IPS-18a (cell line): ENCODE measurements around the gene GTF3C1.
"Not testable (repeated sequence)": the region's sequence is repeated elsewhere in the genome, so short reads cannot be mapped to it uniquely, and the experiment has no call there.

Experiments used
- H3K27ac ChIP-seq: one replicate; pipeline ENCODE4 v1.5.1; 2013; ENCODE audit warnings: low read length
- H3K27me3 ChIP-seq: one replicate; pipeline ENCODE4 v1.6.1; 2013; ENCODE audit warnings: mild to moderate bottlenecking, low read length; ENCODE audit not compliant: control insufficient read depth, insufficient read depth
- H3K36me3 ChIP-seq: one replicate; pipeline ENCODE4 v1.6.1; 2013; ENCODE audit warnings: low read depth, low read length; ENCODE audit not compliant: control insufficient read depth
- H3K4me1 ChIP-seq: one replicate; pipeline ENCODE4 v1.6.1; 2013; ENCODE audit warnings: low read depth, low read length; ENCODE audit not compliant: control insufficient read depth
- H3K4me3 ChIP-seq: one replicate; pipeline ENCODE4 v1.5.1; 2013; ENCODE audit warnings: low read length
- H3K9ac ChIP-seq: one replicate; pipeline ENCODE4 v1.6.1; 2013; ENCODE audit warnings: mild to moderate bottlenecking, low read length, moderate library complexity
- H3K9me3 ChIP-seq: one replicate; pipeline ENCODE4 v1.6.1; 2013; ENCODE audit warnings: low read depth, low read length; ENCODE audit not compliant: control insufficient read depth

The GTF3C1 gene

DNA sequence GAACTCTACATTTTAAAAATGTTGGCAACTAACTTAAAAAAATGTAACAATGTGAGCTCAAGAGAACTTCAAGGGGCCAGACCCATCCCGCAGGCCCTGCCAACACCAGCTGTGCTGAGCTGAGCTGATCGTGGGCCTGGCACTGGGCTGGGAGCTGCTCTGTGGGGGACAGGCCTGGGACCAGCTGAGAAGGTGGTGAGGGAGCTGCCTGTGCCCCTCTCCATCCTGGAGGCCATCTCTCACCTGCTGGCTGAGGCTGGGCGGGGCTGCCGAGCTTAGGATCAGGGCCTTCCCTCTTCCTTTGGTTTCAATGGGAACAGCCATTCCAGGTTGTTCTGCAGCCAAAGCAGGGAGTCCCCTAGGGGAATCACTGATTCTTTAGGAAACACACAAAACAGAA, 89.5 kb downstream of the GTF3C1 start:
- Histone ChIP-seq H3K27ac (no peak overlapping the region), H3K9me3 (no peaks in the 10 kb centered on the region), H3K9ac (no peak overlapping the region), H3K4me3 (no peak overlapping the region), H3K27me3 (no peaks in the 10 kb centered on the region), H3K4me1 (no peaks in the 10 kb centered on the region), H3K36me3 (peaks cover 50% of the 10 kb centered on the region)

DNA sequence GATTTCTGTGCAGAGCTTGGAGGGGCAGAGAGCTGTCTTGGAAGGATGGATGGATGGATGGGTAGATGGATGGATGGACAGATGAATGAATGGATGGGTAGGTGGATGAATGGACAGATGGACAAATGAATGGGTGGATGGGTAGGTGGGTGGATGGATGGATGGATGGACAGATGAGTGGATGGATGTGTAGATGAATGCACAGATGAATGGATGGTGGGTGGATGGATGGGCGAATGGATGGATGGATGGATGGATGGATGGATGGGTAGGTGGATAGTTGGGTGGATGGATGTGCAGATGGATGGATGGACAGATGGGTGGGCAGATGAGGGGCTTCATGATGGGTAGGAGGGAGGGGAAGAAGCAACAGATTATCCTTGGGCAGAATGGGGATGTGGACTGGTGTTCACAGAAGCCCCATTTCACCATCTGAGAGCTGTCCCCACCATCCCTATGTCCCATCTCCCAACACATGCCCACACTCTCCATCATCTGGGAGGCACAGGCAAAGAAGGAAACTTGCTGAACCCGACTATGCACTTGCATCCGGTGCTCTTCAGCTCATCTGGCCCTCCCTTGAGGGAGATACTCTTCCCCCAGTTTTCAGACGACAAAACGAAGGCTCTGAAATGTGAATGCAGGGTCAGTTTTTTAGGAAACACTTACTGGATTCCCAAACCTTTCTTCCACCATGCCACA, 90.6 kb downstream of the GTF3C1 start:
- H3K27me3 ChIP-seq, result no peaks in the 10 kb centered on the region
- H3K4me1 ChIP-seq, result no peaks in the 10 kb centered on the region
- peaks cover 39% of the 10 kb centered on the region for H3K36me3 ChIP-seq
- H3K9ac ChIP-seq, result no peak overlapping the region
- no peaks in the 10 kb centered on the region for H3K9me3 ChIP-seq
- no peak overlapping the region for H3K4me3 ChIP-seq
- H3K27ac ChIP-seq, result no peak overlapping the region

DNA sequence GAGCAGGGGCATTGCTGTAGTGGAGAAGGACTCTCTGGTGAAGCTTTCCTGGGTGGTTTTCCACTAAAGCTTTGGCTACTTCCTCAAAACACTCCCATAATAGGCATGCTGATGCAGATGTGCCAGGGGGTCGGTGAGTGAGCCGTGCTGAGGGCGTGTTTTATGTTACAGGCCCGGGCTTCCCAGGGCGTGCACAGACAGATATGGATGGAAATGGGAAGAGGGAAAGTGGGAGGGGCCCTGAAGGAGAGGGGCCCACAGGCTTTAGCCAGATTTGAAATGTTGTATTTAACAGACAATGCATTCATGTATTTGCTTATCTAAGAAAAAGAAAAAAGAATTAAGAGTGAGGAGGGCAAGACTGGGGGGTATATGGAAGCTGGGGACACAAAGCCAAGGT, 91.5 kb downstream of the GTF3C1 start:
- Histone ChIP-seq H3K9ac (no peak overlapping the region), H3K9me3 (no peaks in the 10 kb centered on the region), H3K27me3 (no peaks in the 10 kb centered on the region), H3K27ac (no peak overlapping the region), H3K36me3 (peaks cover 34% of the 10 kb centered on the region), H3K4me1 (no peaks in the 10 kb centered on the region), H3K4me3 (no peak overlapping the region)

DNA sequence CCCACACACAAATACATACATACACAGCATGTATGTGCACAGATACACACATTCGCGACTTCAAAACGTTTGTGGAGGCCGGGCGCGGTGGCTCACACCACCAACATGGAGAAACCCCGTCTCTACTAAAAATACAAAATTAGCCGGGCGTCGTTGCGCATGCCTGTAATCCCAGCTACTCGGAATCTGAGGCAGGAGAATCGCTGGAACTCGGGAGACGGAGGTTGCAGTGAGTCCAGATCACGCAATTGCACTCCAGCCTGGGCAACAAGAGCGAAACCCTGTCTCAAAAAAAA, 92.2 kb downstream of the GTF3C1 start:
- H3K4me3 ChIP-seq, H3K4me1 ChIP-seq, H3K27ac ChIP-seq, H3K27me3 ChIP-seq, H3K9ac ChIP-seq, H3K9me3 ChIP-seq: not testable (repeated sequence)
- H3K36me3 ChIP-seq, result peaks cover 27% of the 10 kb centered on the region

DNA sequence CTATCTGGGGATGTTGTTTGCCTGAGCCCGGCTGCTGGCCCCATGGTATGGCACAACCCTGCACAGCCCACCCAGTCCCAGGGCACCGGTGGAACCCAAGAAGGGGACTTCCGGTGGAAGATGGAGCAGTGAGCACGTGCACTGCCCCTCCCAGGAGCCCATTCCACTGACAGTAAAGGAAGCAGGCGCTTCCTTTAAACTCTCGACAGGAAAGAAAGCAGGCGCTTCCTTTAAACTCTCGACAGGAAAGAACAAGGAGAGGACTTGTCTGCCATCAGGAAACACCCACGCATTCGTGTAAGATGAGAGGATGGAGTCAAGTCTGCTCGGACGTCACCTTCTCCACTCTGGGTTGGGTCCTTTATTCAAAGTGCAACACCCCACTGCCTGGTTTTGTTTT, 94.0 kb downstream of the GTF3C1 start:
- Histone ChIP-seq H3K36me3 (peaks cover 8% of the 10 kb centered on the region), H3K27ac (no peak overlapping the region), H3K4me1 (no peaks in the 10 kb centered on the region), H3K4me3 (no peak overlapping the region), H3K9ac (no peak overlapping the region), H3K27me3 (no peaks in the 10 kb centered on the region), H3K9me3 (no peaks in the 10 kb centered on the region)

DNA sequence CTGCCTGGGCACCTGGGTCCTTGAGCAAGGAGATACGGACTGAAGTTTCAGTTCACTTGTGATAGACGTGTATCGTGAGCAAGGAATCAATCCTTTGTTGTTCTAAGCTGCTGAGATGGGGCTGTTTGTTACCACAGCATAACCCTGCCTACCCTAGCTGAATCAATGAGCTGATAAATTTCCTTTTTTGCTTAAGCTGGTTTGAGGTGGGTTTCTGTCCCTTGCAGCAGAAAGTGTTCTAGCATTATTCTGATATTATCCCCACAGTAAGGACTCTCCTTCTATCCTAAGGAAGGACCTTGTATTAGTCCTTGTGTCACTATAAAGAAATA, 96.3 kb downstream of the GTF3C1 start:
- Histone ChIP-seq H3K4me1 (no peaks in the 10 kb centered on the region), H3K9ac (no peak overlapping the region), H3K9me3 (no peaks in the 10 kb centered on the region), H3K36me3 (no peaks in the 10 kb centered on the region), H3K27ac (no peak overlapping the region), H3K27me3 (no peaks in the 10 kb centered on the region), H3K4me3 (no peak overlapping the region)

DNA sequence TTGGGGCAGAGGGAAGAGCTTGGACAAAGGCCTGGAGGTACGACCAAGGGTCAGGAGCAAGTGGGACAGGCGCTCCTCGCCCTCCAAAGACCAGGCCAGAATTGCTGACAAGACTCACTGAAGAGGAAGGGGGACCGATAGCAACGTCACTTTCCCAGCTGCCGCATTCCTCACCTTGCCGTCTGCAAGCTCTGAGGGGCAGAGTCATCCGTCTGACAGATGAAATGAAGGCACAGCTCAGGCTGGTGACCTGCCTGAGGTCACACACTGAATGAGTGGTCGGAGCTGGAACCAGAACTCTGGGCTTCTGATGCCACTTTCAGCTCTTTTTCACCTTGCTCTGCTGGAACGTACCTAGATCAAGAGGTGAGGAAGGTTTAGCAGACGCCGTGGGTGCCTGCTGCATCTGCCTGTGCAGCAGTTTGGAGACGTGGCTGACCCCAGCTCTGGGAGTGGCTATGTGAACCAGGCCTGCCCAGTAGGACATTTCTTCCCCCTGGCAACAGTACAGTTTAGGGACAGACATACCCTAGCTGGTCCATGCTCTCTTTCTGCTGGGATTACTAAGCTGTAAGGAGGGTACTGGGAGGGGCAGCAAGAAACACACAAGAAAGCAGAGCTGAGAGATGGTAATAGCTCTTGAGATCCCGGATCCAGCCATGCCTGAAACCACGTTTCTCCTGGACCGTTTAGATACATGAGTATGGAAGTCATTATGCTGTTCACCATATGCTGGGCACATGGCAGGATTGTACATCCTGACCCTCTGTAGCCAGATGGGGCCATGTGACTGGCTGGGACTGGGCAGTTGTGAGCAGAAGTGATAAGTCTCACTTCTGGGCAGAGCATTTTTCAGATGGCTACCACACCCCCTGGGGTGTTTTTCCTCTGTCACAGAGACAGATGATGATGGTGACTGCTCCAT, 96.9 kb downstream of the GTF3C1 start:
- H3K4me3 ChIP-seq, result no peak overlapping the region
- H3K27me3 ChIP-seq, result no peaks in the 10 kb centered on the region
- no peaks in the 10 kb centered on the region for H3K4me1 ChIP-seq
- H3K9me3 ChIP-seq, result no peaks in the 10 kb centered on the region
- no peaks in the 10 kb centered on the region for H3K36me3 ChIP-seq
- no peak overlapping the region for H3K27ac ChIP-seq
- H3K9ac ChIP-seq, result no peak overlapping the region

DNA sequence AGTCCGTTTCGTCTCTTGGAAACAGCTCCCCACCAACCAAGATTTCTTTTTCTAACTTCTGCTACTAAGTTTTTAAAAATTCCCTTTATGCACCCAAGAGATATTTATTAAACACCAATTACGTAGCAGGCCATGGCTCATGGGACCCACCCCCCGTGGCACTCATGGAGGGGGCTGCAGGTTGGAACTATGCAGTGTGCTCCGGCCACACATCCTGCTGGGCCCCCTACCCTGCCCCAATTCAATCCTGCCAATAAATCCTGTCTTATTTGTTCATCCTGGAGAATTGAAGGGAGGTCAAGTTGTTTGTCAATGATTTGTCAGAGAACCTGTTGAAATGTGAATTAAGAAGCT, 99.5 kb downstream of the GTF3C1 start:
- Histone ChIP-seq H3K9me3 (no peaks in the 10 kb centered on the region), H3K9ac (no peak overlapping the region), H3K36me3 (no peaks in the 10 kb centered on the region), H3K4me3 (no peak overlapping the region), H3K4me1 (no peaks in the 10 kb centered on the region), H3K27ac (no peak overlapping the region), H3K27me3 (no peaks in the 10 kb centered on the region)

DNA sequence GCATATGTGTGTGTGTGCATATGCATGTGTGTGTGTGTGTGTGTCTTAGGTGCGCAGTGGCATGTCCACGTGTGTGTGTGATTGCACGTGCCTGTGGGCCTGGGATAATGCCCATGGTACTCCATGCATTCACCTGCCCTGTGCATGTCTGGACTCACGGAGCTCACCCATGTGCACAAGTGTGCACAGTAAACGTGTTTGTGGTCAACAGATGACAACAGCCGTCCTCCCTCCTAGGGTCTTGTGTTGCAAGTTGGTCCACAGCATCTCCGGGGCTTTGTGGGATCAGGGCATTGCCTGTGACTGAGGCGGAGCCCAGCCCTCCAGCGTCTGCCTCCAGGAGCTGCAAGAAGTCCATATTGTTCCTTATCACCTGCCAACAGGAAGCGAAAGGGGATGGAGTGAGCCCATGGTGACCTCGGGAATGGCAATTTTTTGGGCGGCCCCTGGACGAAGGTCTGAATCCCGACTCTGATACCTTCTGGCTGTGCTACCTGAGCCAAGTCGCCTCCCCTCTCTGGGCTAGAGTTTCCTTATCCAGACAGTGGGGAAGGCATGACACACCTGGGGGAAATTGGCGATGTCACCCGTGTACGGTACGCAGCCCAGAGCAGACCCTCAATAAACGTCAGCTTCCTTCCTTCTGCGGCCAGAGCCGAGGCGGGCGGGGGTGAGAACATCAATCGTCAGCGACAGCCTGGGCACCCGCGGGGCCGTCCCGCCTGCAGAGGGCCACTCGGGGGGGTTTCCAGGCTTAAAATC, 100.1 kb downstream of the GTF3C1 start:
- no peaks in the 10 kb centered on the region for H3K4me1 ChIP-seq

DNA sequence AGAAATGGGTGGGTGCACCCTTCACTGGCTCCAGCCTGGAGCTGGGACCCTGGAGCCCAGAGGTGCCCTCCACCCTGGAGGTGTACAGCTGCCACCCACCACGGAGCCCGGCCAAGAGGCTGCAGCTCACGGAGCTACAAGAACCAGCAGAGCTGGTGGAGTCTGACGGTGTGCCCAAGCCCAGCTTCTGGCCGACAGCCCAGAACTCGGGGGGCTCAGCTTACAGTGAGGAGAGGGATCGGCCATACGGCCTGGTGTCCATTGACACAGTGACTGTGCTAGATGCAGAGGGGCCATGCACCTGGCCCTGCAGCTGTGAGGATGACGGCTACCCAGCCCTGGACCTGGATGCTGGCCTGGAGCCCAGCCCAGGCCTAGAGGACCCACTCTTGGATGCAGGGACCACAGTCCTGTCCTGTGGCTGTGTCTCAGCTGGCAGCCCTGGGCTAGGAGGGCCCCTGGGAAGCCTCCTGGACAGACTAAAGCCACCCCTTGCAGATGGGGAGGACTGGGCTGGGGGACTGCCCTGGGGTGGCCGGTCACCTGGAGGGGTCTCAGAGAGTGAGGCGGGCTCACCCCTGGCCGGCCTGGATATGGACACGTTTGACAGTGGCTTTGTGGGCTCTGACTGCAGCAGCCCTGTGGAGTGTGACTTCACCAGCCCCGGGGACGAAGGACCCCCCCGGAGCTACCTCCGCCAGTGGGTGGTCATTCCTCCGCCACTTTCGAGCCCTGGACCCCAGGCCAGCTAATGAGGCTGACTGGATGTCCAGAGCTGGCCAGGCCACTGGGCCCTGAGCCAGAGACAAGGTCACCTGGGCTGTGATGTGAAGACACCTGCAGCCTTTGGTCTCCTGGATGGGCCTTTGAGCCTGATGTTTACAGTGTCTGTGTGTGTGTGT, 100.9 kb downstream of the GTF3C1 start:
- no peaks in the 10 kb centered on the region for H3K4me1 ChIP-seq
- H3K4me3 ChIP-seq, result no peak overlapping the region
- H3K9me3 ChIP-seq, result peaks cover 11% of the 10 kb centered on the region
- no peaks in the 10 kb centered on the region for H3K27me3 ChIP-seq
- no peaks in the 10 kb centered on the region for H3K36me3 ChIP-seq
- H3K9ac ChIP-seq, result no peak overlapping the region
- H3K27ac ChIP-seq, result no peak overlapping the region

More for the DNA sequence above, 100.1 kb downstream of the GTF3C1 start:
- peaks cover 3% of the 10 kb centered on the region for H3K9me3 ChIP-seq
- no peak overlapping the region for H3K4me3 ChIP-seq
- H3K27ac ChIP-seq, result no peak overlapping the region
- no peak overlapping the region for H3K9ac ChIP-seq
- H3K27me3 ChIP-seq, result no peaks in the 10 kb centered on the region
- H3K36me3 ChIP-seq, result no peaks in the 10 kb centered on the region

DNA sequence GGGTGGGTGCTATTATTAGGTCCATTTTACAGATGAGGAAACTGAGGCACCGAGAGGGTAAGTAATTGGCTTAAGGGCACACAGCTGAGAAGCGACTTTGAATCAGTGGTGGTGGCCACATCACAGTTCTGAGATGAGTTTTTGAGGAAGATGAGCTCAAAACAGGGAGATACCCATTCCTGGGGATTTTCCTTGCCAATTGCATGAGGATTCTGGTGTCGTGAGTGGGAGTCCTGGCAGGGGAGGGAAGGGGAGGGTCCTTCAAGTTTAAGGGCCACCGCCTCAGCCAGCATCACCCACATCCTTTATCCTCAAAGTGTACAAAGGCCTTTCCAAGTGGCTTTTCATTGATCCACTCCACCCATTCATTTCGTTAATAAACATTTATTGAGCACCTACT, 102.4 kb downstream of the GTF3C1 start:
- no peak overlapping the region for H3K9ac ChIP-seq
- H3K4me3 ChIP-seq, result no peak overlapping the region
- H3K27me3 ChIP-seq, result no peaks in the 10 kb centered on the region
- no peak overlapping the region for H3K27ac ChIP-seq
- no peaks in the 10 kb centered on the region for H3K4me1 ChIP-seq
- H3K36me3 ChIP-seq, result no peaks in the 10 kb centered on the region
- peaks cover 12% of the 10 kb centered on the region for H3K9me3 ChIP-seq
